Measurements from ENCODE around the gene TPBG. TPM values are rescaled to one million over a fixed set of nuclear protein-coding genes. Genes with fewer than 3 reads are reported as not detected.

TPBG gene
- total RNA-seq, 1 experiment from 2014 or later: 46.5 TPM

DNA sequence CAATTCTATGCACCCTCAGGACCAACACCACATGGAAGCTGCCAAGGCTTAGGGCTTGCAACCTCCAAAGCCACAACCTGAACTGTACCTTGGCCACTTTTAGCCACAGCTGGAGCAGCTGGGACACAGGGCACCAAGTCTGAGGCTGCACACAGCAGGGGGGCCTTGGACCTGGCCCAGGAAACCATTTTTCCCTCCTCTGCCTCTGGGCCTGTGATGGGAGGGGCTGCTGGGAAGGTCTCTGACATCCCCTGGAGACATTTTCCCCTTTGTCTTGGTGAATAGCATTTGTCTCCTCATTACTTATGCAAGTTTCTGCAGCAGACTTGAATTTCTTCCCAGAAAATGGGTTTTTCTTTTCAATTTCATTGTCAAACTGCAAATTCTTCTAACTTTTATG, 13.0 kb downstream of the TPBG start:
- peaks cover 9% of the 10 kb centered on the region for H3K9me3 Mint-ChIP-seq (ENCODE audit: low read depth, unreplicated experiment)
- H3K27ac Mint-ChIP-seq (ENCODE audit: unreplicated experiment): no peak overlapping the region
- H3K36me3 Mint-ChIP-seq (ENCODE audit: insufficient read depth, unreplicated experiment): no peaks in the 10 kb centered on the region
- BruUV-seq (replicated peaks): no TSS peak
- H3K4me3 Mint-ChIP-seq (ENCODE audit: low read depth, unreplicated experiment): no peak overlapping the region
- DNase-seq: no peak
- H3K4me1 Mint-ChIP-seq (ENCODE audit: low read depth, unreplicated experiment): no peaks in the 10 kb centered on the region
- CTCF ChIA-PET: no interaction called here
- TF ChIP-seq, protein P1, sequence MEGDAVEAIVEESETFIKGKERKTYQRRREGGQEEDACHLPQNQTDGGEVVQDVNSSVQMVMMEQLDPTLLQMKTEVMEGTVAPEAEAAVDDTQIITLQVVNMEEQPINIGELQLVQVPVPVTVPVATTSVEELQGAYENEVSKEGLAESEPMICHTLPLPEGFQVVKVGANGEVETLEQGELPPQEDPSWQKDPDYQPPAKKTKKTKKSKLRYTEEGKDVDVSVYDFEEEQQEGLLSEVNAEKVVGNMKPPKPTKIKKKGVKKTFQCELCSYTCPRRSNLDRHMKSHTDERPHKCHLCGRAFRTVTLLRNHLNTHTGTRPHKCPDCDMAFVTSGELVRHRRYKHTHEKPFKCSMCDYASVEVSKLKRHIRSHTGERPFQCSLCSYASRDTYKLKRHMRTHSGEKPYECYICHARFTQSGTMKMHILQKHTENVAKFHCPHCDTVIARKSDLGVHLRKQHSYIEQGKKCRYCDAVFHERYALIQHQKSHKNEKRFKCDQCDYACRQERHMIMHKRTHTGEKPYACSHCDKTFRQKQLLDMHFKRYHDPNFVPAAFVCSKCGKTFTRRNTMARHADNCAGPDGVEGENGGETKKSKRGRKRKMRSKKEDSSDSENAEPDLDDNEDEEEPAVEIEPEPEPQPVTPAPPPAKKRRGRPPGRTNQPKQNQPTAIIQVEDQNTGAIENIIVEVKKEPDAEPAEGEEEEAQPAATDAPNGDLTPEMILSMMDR (IDR thresholded peaks at IDR 0.05; ENCODE audit: unreplicated experiment): no peak
- no peaks in the 10 kb centered on the region for H3K27me3 Mint-ChIP-seq (ENCODE audit: unreplicated experiment)
- intact Hi-C loops (cut with micrococcal nuclease; ENCODE audit: unreplicated experiment): no loop called here

DNA sequence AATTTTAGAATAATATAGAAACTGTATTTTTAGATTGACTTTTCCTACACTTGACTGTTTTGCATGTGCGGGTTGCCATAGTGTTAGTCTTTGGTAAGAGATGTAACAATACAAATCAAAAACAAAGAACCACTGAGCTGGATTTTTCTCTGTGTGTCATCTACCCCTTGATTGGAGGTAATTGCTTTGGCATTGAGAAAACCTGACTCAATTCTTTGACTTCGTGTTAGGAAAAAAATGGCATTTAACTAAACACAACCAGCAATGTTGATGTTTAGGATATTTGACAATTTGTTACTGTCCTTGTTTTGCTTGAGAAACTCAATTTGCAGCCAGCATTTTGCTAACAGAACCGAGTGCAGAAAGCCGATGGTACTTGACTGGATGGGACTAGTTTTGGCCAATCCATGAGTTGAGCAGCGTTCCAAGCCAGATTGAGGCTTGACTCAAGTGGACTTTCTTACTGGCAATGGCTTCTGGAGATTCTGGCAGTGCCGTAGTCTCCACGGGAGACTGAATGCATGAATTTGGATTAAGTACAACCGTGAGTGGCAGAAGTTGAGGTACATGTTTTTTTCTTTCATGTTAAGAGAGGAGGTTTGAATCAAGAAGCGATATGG, 17.1 kb downstream of the TPBG start:
- no peak overlapping the region for H3K27ac Mint-ChIP-seq (ENCODE audit: unreplicated experiment)
- no TSS peak for BruUV-seq (replicated peaks)
- TF ChIP-seq, protein P1 (IDR thresholded peaks at IDR 0.05; ENCODE audit: unreplicated experiment): no peak
- H3K36me3 Mint-ChIP-seq (ENCODE audit: insufficient read depth, unreplicated experiment): no peaks in the 10 kb centered on the region
- CTCF ChIA-PET: no interaction called here
- DNase-seq: no peak
- intact Hi-C loops (cut with micrococcal nuclease; ENCODE audit: unreplicated experiment): no loop called here
- H3K4me3 Mint-ChIP-seq (ENCODE audit: low read depth, unreplicated experiment): no peak overlapping the region
- H3K9me3 Mint-ChIP-seq (ENCODE audit: low read depth, unreplicated experiment): peaks cover 6% of the 10 kb centered on the region
- H3K4me1 Mint-ChIP-seq (ENCODE audit: low read depth, unreplicated experiment): peaks cover 4% of the 10 kb centered on the region
- H3K27me3 Mint-ChIP-seq (ENCODE audit: unreplicated experiment): no peaks in the 10 kb centered on the region

DNA sequence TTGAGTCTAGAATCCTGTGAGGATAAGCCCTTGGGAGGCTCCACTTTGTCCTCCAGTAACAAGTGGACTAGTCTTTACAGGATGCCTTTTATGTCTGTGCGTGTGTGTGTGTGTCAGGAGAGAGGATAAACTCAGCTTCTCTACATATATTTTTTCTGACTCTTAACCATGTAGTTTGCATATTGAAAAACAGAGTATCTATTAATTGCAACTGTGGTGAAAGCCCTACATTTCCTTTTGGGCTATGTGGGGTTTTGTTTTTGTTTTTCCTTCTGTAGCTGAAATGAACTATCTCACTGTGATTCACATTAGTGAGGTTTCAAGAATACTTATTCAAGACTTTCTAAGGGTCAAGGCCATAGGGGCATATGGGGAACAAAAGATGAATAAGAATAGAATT, 17.7 kb downstream of the TPBG start:
- Mint-ChIP-seq H3K27me3 (ENCODE audit: unreplicated experiment) (no peaks in the 10 kb centered on the region), H3K4me1 (ENCODE audit: low read depth, unreplicated experiment) (peaks cover 10% of the 10 kb centered on the region), H3K36me3 (ENCODE audit: insufficient read depth, unreplicated experiment) (no peaks in the 10 kb centered on the region), H3K9me3 (ENCODE audit: low read depth, unreplicated experiment) (peaks cover 3% of the 10 kb centered on the region), H3K4me3 (ENCODE audit: low read depth, unreplicated experiment) (no peak overlapping the region), H3K27ac (ENCODE audit: unreplicated experiment) (no peak overlapping the region)
- TF ChIP-seq, protein P1 (IDR thresholded peaks at IDR 0.05; ENCODE audit: unreplicated experiment): no peak
- CTCF ChIA-PET: interaction anchor here (0.7 kb wide), 1 partner anchor 128 kb away, joined by 3 read pairs; no protein-coding TSS in a partner anchor
- intact Hi-C loops (cut with micrococcal nuclease; ENCODE audit: unreplicated experiment): no loop called here
- no TSS peak for BruUV-seq (replicated peaks)
- DNase-seq: no peak

DNA sequence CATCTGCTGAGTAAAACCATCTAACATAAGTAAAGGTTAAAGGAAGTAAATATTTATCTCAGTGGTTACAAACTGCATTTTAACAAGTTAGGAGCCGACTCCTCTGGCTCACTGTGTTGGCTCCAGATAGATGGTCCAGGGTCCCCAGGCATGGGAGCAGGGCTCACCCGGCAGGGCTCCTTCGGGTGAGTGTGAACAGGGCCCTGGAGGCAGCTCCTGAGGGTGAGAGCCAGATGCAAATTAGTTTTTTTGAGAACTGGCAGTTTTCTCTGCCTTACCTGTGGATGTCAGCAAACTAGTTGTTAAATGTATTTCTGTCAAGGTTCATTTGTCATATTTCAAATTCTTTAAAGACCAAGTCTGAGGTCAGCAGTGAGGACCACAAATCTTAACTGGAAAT, 21.5 kb downstream of the TPBG start:
- no peak overlapping the region for H3K4me3 Mint-ChIP-seq (ENCODE audit: low read depth, unreplicated experiment)
- TF ChIP-seq, protein P1 (IDR thresholded peaks at IDR 0.05; ENCODE audit: unreplicated experiment): no peak
- H3K36me3 Mint-ChIP-seq (ENCODE audit: insufficient read depth, unreplicated experiment): no peaks in the 10 kb centered on the region
- intact Hi-C loops (cut with micrococcal nuclease; ENCODE audit: unreplicated experiment): no loop called here
- H3K9me3 Mint-ChIP-seq (ENCODE audit: low read depth, unreplicated experiment): no peaks in the 10 kb centered on the region
- H3K27me3 Mint-ChIP-seq (ENCODE audit: unreplicated experiment): no peaks in the 10 kb centered on the region
- H3K4me1 Mint-ChIP-seq (ENCODE audit: low read depth, unreplicated experiment): peaks cover 10% of the 10 kb centered on the region
- no peak overlapping the region for H3K27ac Mint-ChIP-seq (ENCODE audit: unreplicated experiment)
- DNase-seq: no peak
- no TSS peak for BruUV-seq (replicated peaks)
- CTCF ChIA-PET: no interaction called here
